Measurements from ENCODE around the gene CEP162. TPM values are rescaled to one million over a fixed set of nuclear protein-coding genes. Genes with fewer than 3 reads are reported as not detected.

The CEP162 gene
- total and polyA plus RNA-seq, 2 of the 8 experiments (the other 6 are each of a cell fraction or from before 2014, with no cell fraction given): 1.3 to 10.6 TPM

DNA sequence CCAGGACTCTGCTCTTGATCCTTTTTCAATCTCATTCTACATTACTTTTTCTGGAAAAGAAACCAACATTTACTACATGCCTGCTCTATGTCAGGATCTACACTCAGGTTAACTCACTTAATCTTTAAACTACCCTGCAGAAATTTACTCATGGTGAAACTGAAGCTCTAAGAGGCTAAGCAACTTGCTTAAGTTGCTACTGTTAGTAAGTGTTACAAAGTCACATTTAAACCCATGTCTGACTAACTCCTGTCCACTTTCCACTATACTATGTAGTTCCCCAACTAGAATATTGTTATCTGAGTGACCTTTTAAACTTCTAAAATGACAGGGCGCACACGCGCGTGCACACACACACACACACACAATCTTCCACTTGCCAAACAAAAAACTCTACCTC lies 5.0 kb downstream of the CEP162 start:
- Histone ChIP-seq H3K18ac (ENCODE audit: extremely low read depth, low read length) (no peak overlapping the region), H3K9me3 (ENCODE audit: insufficient read depth in 2 of 2, low read depth in 1 of 2, low read length in 1 of 2) (no peaks in the 10 kb centered on the region), H3K79me1 (ENCODE audit: low read depth, low read length) (no peaks in the 10 kb centered on the region), H4K8ac (ENCODE audit: extremely low read depth, insufficient read depth, low read length) (no peak overlapping the region), H3K9ac (replicated peaks in 1 of 4; ENCODE audit: extremely low read depth in 1 of 4, low read depth in 3 of 4, low read length in 3 of 4) (no peak overlapping the region), H2BK12ac (ENCODE audit: low read depth, low read length) (no peak overlapping the region), H3K56ac (replicated peaks; ENCODE audit: insufficient read length, low read depth, low read length) (no peak overlapping the region), H3K4ac (replicated peaks; ENCODE audit: insufficient read length, low read depth, low read length) (no peak overlapping the region), H3K14ac (ENCODE audit: insufficient read length) (no peak overlapping the region), H4K91ac (replicated peaks; ENCODE audit: insufficient read length, low read length) (no peak overlapping the region), H2BK120ac (replicated peaks; ENCODE audit: low read depth, low read length) (no peak overlapping the region), H3K23ac (ENCODE audit: insufficient read length) (no peak overlapping the region), H3K4me1 (replicated peaks in 1 of 4; ENCODE audit: control insufficient read depth in 3 of 4, insufficient read depth in 4 of 4, low read length in 3 of 4) (peaks cover 0 to 3% (median 0%) of the 10 kb centered on the region in 4 experiments; a peak in 2 of 7 replicates), H2AK5ac (ENCODE audit: low read depth, low read length) (no peak overlapping the region), H4K5ac (ENCODE audit: insufficient read length, low read depth, low read length) (no peak overlapping the region), H4K20me1 (replicated peaks in 1 of 2; ENCODE audit: control insufficient read depth in 1 of 2, insufficient read depth in 2 of 2, low read length in 2 of 2) (no peaks in the 10 kb centered on the region), H2BK15ac (ENCODE audit: low read length) (no peak overlapping the region), H3K79me2 (ENCODE audit: control insufficient read depth in 1 of 2, insufficient read depth in 2 of 2, low read length in 2 of 2) (peaks cover 0 to 3% of the 10 kb centered on the region in 2 experiments; a peak in 1 of 4 replicates), H3K27ac (ENCODE audit: low read depth, low read length) (no peak overlapping the region), H2AFZ (ENCODE audit: low read length) (no peak overlapping the region), H3K4me3 (ENCODE audit: extremely low read depth in 1 of 4, insufficient read depth in 2 of 4, low read depth in 3 of 4, low read length in 4 of 4) (no peak overlapping the region), H3K4me2 (ENCODE audit: insufficient read depth in 1 of 2, low read depth in 2 of 2, low read length in 2 of 2) (no peak overlapping the region), H2BK20ac (ENCODE audit: low read length) (no peak overlapping the region), H3K23me2 (ENCODE audit: low read depth, low read length) (peaks cover 5% of the 10 kb centered on the region; the same call in 1 of the 2 replicates), H3K36me3 (ENCODE audit: control insufficient read depth in 2 of 4, insufficient read depth in 4 of 4, low read length in 3 of 4) (no peaks in the 10 kb centered on the region), H2BK5ac (ENCODE audit: low read depth, low read length) (no peak overlapping the region), H3K27me3 (replicated peaks in 1 of 4; ENCODE audit: control insufficient read depth in 3 of 4, extremely low read depth in 1 of 4, insufficient read depth in 3 of 4, low read length in 3 of 4) (no peaks in the 10 kb centered on the region)
- ChIA-PET POLR2A (ENCODE audit: partially characterized antibody) (no interaction called here), CTCF (ENCODE audit: partially characterized antibody) (interaction anchor here (0.6 to 4.6 kb wide), 4 partner anchors 8 to 607 kb away, joined by 3 to 22 read pairs (median 6); no protein-coding TSS in a partner anchor)
- 99% methylated on average over 4 of the region's 4 CpGs; no CpG with 5 or more reads in 1 of the 2 experiments for WGBS, 2 experiments (ENCODE audit: extremely low coverage in 1 of 2, insufficient coverage in 1 of 2, insufficient read length in 1 of 2, insufficient replicate concordance in 2 of 2, low coverage in 1 of 2, low lambda C conversion rate in 2 of 2, missing lambda C conversion rate in 1 of 2)
- TF ChIP-seq GABPA (IDR thresholded peaks at IDR 0.05; ENCODE audit: borderline replicate concordance, insufficient read depth, low read length): no peak
- DNase-seq (ENCODE audit: low read depth in 1 of 2, low spot score in 2 of 2) (no peak), FAIRE-seq (no peak)

Data from H1 (cell line).